GM18907 (cell line): Measurements from ENCODE around the gene ITGB6.

Experiments
- ATAC-seq: cut with Tn5 transposase; IDR thresholded peaks from one replicate; pipeline ENCODE4 v1.9.1; 2021; ENCODE audit warnings: mild to moderate bottlenecking, moderate library complexity; ENCODE audit not compliant: unreplicated experiment

Gene ITGB6

DNA sequence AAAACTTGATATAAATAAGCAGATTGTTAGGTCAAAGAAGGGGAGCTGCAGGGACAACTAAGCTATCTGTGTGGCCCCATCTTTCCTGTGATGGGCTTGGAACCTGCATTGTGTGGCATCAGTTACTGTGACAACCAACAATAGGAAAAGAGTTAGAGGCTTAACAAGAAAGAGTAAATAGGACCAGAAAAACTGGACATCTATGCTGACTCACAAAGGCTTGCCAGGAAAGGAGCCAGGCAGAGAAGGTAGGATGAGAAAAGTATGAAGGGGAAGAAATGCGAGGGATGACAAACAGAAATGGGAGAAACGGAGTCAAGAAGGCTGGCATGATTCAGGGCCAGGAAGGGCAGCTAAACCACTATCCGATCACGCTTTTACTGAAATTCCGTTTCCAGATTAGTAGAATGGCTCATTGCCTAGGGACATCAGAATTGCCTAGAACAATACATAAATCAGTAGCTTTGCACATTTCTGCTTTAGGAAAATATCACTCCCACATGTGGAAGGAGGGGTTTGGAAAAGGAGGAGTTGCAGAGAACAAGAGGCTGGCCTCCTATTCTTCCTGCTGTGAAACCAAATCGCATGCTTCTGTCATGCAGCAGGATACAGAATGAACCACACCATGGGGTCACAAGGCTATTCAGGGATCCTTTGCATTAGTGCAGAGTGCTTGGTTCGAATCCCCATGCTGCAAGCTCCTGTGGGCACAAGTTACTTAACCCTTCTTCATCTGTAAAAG, 144.9 kb downstream of the ITGB6 start:
- ATAC-seq = no peak

- ATAC-seq = no peak
These were observed 146.1 kb downstream of the ITGB6 start for GRCh38 chr2:160053946-160054345.

DNA sequence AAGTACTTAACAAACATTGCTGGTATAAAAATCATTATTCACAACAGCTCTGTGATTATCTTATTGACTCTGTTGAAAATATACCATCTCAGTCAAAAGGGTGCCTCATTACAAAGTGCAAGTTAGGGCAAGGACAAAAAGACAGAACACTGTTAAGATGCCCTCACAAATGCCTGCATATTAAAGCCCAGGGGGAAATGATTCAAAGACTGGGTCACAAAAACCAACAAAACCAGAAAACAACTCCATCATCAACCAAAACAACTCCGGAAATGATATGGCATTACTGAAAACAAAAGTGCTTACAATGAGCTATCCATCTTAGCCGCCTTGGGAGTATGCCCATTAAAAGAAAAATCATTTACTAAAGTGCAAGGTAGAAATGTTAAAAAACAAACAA, 147.5 kb downstream of the ITGB6 start:
- no peak for ATAC-seq

DNA sequence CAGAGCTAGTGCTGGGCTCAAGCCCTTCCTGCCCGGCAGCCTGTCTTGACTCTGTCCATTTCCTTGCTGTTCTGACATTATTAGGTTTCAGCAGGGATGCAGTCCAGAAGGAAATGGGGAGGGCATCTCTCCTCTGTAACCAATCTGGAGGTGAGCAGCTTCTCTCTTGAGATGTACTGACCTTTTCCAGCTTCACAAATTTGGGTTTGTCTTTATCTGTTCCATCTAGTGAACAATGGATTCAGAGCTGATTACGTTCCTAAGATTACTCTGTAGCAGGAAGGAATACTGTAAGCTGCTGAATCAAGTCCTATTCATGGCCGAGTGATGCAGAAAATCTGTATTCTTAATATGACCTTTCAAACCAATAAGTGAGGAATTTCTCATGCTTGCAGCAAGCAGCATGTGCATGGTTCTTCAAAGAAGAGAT, 148.7 kb downstream of the ITGB6 start:
- ATAC-seq = no peak

- ATAC-seq = no peak
These were observed 149.9 kb downstream of the ITGB6 start for GRCh38 chr2:160050147-160050546.
